Islet of Langerhans (tissue), 1 donor: Measurements from ENCODE around the gene SEL1L3.

Source experiments
- FAIRE-seq: peaks from one replicate; lab custom pipeline; 2011; peaks lifted over from hg19 to GRCh38; lab: Jason Lieb, UNC

The SEL1L3 gene

DNA sequence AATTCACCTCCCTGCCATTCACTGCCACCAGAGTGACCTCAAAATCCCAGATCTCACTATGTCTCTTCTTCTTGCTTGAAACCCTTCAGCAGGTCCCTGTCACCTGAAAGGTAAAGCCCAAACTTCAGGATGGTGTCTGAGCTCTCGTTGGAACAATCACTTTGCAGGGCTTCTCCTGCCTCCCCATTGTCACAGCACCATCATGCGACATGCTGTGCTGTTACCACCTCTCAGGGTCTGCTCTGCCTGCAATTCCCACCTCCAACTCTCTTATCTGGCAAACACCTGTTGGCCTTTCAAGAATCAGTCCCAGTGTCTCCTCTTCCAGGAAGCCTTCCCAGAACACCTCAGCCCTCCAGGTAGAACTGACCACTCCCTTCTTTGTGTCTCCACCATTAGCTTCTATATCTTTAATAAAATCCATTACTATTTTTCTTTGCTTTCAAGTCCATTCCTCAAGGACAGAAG is 46.2 kb downstream of the SEL1L3 start:
- no peak for FAIRE-seq

DNA sequence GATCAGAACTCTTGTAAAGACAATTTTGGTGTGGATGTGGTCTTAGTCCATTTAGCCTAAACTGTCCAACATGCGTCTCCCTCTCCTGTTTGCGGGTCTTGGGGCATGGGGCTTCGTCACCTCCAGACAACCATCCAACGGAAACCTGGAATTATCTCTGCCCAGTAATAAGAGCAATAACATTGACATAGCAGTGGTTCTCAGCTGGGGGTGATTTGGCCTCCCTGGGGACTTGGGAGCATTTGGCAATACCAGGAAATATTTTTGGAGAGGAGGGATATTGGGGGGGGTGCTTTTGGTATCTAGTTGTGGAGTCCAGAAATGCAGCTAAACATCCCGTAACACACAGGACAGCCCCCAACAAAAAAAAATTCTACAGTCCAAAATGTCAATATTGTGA is 47.2 kb downstream of the SEL1L3 start:
- FAIRE-seq = no peak

DNA sequence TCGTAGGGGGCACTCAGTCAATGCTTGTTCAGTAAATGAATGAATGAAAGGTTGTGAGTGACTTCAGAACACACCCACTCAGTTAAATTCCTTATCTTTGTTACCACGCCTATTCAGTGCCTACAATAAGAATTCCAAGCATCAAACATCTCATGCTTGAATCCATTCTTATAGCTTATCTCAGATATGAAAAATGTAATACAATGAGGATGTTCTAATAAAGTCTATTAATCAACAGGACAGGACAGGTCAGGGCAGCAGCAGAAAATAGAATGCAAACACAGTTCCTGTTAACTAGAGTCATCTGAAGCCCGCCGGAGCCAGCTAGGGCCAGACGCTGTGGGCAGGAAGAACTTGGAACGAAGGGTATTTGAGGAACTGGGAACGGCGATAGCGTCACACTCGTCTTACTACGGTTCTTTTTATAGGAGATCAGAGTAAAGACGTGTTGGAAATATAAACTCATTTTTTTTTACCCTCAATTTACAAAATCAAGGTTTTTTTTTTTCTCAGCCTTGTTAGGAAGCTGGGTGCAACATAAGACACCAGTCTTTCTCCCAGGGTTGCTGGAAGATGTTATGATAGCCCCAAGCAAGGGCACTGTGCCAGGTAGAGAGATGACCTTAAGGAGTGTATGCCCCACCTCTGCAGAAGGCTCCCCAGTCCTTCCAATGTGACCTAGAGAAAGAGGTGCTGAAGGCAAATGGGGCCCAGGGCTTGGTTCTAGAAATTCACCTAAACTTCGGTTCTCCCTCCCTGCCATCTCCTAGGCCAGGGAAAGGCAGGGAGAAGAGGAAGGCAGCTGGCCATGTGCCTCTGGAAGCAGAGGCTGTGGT is 48.3 kb downstream of the SEL1L3 start:
- FAIRE-seq = no peak

DNA sequence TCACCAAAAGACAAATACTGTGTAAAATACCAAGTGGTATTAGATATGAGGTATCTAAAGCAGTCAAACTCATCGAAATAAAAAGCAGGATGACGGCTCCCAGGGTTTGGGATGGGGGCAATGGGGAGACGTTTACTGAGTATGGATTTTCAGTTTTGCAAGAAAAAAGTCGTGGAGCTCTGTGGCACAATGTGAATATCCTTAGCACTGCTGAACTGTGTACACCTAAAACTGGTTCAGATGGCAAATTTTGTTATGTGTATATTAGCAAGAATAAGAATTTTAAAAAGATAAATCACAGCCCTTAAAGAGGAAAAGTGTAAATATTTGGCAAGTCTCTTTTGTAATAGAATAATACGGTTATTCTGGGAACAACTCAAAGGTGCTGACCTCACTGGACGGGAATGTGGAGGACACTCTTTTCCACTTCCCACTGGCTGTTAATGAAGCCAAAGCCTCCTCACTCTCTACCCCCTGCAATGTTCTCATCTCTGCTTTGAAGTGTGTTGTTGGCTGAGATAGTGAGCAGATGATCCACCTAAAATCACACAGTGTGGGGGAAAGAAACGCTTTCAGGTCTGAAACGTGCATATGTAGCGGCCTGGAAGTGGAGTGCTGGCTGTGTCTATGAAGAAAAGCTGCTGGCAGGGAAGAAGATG is 49.2 kb downstream of the SEL1L3 start:
- FAIRE-seq = peak; percentile 89

DNA sequence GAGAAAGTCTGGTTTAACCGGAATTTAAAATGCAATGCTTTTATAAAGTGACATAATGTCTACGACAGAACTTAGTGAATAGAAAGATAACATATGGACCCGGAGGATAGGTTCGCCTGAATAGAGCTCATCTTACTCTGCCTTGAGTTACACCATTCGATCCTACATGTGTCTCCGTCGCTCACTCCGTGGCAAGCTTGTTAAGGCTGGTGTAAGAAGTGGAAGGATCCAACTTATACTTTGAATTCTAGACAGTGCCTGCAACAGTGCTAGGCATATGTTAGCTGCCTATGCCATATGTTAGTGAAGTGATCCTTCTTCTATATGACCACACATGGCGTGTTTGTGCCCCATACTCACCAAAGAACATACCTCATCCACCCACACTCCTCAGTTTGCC is 50.9 kb downstream of the SEL1L3 start:
- FAIRE-seq = no peak

DNA sequence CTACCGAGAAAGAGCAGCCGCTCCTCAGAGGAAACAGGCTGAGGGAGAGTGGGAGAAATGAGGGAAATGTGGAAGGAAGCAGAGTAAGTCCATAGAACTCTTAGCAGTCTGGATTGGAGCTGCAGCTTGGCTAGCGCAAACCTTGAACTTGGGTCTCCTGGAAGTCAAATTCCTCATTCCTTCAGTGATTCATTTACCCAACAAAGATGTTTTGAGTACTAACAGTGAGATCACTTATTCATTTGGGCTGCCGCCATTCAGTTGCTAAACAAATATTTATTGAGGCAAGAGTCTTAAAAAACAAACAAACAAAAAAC is 51.5 kb downstream of the SEL1L3 start:
- no peak for FAIRE-seq

DNA sequence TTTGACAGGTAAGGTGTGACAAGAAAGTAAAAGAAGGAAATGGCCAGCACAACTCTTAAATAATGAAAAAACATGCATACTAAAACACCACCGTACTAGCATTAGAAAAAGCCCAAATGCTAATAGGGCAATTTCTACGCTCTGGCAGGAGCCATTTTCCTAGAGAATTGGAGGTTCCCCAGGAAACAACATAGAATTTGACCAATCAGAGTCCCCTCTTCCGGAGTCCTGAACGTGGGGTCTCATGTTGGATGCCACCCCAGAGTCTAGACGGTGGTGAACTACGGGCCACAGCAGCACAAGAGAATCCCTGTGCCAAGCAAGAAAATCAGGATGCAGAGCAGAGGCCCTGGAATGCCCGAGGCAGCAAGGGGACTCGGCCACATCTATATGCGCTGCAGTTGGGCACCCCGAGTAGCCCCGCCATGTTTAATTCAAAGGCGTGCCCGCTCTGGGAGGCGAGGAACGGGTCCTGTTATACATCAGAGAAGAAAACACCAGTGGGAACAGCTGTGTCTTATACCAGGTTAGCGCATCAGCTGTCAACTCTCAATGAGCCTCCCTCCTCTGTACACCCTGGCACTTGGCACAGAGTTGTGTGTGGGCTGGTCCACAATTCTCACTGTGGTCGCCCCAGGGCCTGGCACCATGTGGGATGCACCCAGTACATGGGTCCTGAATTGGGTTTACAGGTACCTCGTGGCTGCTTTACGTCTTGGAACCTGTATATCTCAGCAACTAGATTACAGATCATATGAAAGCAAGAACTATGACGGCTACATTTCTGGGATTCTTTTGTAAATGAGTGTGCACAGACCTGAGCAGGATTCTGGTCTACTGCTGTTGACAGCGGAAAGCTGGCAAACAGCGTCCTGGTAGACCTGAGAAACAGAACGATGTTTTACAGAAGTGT is 52.1 kb downstream of the SEL1L3 start:
- no peak for FAIRE-seq

DNA sequence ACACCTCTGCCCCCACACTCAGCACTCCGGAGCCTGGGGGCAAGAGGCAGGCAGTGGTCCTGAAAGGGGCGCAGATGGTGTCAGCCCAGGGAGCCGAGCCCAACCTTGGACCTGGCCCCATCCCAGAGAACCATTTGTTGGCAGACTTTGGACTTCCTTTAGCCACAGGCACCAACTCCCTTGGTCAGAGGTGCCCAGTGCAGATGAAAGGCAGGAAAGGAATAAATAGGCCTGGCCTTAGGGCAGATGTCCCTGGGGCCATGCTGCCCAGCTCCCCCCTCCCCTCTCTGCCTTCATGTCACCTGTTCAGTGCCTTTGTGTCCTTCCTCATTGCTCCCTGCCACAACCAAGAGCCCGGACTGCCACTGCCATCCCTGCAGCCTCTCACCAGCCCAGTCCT is 52.8 kb downstream of the SEL1L3 start:
- no peak for FAIRE-seq

DNA sequence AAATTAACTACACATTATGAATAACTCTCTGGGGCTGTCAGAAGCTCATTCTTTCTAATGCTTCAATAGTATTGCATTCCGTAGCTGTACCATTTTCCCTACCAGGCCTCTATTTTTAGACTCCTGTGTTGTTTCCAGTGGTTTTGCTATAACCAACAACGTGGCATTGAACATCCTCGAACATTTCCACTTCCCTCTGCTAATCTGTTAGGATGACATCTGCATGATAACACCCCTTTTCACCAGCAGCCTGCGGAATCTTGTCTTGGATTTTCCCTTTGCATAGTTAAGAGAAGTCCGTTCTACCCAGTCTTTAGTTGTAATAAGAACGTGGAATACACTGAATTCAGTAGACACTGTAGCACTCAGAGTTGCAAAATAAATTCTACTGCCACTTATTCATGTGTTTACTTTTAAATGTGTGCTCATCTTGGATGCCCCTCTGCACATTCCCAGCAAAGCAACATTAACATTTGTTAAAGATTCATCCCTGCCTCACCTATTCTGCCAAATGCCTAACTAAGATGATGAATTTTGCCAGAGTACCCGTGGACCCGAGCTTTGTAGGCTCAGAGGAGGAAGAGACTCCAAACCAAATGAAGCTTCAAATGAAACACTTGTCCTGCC is 55.6 kb downstream of the SEL1L3 start:
- no peak for FAIRE-seq

DNA sequence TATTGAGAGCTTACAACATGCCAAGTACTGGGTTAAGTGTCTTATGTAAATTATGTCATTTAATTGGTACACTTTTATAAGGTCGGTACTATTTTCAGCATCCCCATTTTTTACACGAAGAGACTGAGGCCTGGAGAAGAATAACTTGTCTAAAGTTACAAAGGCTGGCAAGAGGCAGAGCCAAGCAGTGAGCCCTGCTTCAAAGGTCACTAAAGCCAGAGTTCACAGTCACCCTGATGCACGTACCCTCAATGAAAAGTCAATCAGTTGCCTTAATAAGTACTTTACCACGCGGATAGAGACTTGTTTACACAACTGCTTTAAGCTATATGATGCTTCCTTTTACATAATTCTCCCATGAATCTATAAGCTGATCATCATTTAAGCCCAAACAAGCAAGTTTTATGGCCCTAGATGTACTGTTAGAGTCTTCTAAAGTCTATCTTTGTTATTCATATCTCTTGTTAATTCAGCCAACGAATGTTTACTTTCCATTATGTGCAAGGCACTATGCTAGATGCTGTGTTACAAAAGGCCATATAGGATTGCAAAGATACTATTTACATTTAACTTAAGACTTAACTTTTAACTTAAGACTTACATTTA is 57.4 kb downstream of the SEL1L3 start:
- FAIRE-seq = no peak

DNA sequence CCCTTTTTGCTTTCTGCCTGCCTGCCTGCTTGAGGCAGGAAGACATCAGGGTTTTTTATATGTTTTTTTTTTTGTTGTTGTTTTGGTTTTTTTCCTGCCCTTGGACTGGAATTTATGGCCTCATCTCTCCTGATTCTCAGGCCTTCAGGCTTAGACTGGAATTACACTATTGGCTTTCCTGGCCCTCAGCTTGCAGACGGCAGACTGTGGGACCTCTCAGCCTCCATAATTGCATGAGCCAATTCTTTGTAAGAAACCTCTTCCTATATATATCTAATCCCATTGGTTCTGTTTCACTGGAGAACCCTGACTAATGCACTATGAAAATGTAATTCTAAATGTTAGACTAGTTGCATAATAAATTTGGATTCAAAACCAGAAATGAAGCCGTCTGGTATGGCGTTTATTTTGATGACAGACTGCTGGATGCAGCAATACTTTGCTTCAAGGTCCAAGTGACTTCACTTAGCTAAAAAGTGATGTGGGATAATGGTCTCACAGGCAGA is 59.0 kb downstream of the SEL1L3 start:
- FAIRE-seq = no peak

DNA sequence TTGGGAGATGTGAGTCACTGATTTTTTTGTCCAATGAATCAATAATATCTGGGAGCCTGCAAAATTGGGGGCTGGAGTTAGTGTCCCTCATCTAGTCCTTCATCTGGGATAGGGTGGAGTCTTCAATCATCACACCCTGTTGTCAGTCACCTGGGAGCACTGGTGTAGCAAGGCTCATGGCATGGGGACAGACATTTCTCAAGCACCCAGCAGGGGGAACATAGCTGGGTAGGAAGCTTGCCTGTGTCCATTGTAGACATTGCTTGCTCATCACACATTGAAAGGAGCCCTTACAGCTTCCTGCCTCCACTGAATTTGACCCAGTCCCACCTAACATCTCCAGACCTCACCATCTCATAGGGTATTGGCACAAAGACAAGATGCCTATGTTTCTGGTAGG is 61.2 kb downstream of the SEL1L3 start:
- FAIRE-seq = no peak

DNA sequence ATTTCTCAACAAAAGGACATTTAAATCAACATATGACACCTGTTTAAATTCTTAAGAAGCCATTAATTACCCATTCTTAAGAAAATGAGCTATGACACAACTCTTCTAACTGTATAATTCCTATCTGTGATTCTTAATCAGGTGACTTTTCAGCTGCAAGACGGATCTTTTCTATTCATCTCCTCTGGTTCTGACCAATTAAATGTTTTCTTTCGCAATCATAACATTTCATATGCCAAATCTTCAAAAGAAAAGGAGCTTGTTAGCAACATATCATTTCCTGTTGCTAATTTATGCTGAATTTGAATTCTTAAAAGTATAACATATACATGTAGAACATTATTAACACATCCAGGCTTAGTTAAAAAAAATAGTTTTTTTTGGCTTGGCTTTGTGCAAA is 62.5 kb downstream of the SEL1L3 start:
- FAIRE-seq = no peak

DNA sequence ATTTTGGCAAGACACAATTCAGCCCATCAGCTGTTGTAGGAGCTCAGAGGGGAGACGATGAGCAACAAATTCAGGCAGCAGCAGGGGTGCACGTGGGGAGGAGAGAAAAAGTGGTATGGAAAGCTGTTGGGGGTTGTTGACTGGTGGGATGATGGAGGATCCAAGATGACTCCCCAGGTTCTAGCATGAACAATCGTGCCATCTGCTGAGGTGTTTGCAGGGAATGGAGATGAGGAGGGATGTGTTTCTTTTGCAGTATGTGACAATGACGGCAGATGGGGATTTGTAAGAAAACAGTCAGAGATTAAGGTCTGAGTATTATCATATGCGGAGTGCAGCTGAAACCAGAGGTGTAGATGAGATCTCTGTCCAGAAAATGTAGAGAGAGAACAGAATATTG is 63.3 kb downstream of the SEL1L3 start:
- no peak for FAIRE-seq

DNA sequence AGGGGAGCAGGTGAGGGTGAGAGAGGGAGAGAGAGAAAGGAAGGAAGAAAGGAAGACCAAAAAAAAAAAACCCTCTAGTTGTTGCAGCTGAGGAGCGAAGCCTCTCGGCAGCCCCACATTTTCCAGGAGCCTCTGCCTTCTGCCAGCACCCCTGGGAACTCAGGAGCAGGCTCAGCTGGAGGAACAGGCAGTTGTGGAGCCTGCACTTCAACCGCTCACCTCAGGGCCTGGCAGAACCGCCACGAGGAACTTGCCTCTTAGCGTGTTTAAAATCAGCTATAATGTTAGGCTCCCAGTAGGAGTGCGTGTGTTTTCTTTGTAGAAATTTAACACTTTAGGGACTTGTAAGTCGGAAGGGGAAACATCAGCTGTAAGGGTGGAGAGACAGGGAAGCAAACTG is 65.7 kb downstream of the SEL1L3 start:
- no peak for FAIRE-seq

DNA sequence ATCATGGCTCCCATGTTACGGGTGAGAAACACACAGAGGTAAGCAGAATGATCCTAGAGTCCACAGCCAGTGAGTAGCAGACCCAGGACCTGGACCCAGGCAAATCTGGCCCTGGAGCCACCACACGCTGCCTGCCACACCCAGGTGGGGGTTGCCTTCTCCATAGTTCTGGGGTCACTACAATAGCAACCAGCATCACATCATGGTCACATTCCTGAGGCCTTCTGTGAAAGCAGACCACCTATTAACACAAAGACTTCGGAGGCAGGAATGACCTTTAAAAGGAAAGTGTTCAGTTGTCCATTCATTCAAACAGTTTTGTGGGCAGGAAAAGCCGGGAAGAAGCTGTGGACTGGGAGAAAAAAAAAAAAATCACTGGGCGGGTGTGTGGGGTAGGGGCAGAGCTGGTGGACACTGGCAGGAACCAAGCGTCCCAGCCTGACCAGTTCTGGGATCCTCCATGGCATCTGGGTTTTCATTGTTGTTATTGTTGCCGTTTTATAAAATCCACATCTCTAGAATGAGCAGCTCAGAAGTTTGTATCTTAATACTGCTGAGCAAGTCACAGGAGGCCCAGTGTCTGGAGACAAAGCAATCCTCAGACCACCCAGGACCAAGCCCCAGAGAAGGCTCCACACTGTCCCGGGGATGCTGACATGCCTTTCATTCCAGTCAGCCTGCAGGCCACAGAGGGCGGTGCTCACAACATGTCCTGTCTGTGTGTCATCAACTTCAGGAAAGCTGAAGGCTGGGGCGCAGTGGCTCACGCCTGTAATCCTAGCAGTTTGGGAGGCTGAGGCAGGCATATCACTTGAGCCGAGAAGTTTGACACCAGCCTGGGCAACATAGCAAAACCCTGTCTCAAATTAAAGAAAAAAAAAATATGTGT is 67.0 kb downstream of the SEL1L3 start:
- FAIRE-seq = no peak

DNA sequence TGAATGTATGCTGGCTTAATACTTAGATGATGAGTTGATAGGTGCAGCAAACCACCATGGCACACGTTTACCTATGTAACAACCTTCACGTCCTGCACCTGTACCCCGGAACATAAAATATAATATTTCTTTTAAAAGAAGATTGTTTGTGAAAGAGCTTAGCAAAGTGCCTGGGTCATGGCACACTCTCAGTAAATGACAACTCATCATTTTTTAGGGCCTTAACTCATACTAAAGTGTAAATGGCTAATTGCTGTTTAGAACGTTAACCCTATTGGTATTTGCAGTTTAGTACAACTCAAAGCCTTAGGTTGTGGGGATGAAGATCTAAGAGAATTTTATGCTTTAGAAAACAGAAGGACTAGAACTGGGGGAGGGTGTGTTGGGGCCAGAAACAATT is 67.7 kb downstream of the SEL1L3 start:
- FAIRE-seq = no peak

DNA sequence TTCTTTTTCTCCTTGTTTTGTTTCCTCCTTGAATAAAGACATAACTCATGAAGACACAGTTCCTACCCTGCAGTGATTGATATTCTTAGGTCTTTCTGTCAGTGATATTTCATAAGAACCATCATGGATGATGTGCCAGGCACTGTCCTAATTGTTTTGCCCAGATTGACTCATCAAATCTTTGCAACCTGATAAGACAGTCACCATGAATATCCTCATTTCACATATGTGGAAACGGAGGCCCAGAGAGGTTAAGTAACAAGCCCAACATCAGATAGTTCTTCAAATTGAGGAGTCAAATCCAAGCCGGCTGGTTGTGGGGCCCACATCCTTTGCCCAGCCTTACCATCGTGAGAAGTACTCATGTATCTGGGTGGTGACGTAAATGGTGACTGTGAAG is 69.9 kb downstream of the SEL1L3 start:
- no peak for FAIRE-seq

DNA sequence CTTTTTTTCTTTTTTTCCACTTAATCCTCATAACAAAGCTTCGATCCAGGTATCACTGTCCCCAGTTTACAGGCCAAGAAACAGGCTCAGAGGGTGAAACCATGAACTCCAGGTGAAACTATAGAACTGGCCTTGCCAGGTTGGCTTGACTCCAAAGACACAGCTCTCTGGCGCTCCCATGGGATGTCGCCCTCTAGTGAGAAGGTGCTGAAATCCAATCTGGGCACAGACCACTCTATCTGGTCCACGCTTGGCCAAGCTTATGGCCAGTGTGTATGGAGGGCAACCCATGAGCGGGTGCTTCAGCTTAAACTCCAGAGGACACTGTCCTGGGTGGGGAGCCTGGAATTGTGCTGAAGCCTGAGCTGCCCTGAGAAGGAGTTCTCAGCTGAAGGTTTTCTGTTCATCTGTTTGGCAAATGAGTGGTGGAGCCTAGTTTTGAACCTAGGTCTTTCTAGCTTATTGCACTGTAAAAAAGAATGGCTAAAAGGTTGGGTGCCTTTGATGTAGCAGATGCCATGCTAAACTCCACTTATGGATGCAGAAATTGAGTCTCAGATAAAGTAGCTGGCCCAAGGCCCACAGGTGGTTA is 70.5 kb downstream of the SEL1L3 start:
- no peak for FAIRE-seq

DNA sequence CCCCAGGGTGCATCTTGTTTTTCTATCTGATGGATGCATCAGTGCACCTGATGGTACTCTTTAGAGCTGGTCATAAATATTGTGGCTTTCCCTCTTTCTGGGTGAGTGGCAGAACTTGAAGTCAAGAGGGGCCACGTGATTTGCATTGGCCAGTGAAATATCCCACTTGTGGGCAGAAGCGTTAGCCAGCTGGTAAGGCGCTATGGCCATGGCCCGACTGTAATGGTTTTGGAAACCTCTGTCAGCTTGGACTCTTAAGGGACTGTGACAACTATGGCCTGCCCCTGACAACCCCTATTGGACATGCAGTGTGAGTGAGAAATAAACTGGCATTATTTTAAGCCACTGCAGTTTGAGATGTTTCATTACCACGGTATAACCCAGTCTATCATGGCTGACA is 72.8 kb downstream of the SEL1L3 start:
- no peak for FAIRE-seq
